ENCODE data around the gene MAN1B1.
"Not testable (repeated sequence)": the region's sequence is repeated elsewhere in the genome, so short reads cannot be mapped to it uniquely, and the experiment has no call there.

MAN1B1 gene

DNA sequence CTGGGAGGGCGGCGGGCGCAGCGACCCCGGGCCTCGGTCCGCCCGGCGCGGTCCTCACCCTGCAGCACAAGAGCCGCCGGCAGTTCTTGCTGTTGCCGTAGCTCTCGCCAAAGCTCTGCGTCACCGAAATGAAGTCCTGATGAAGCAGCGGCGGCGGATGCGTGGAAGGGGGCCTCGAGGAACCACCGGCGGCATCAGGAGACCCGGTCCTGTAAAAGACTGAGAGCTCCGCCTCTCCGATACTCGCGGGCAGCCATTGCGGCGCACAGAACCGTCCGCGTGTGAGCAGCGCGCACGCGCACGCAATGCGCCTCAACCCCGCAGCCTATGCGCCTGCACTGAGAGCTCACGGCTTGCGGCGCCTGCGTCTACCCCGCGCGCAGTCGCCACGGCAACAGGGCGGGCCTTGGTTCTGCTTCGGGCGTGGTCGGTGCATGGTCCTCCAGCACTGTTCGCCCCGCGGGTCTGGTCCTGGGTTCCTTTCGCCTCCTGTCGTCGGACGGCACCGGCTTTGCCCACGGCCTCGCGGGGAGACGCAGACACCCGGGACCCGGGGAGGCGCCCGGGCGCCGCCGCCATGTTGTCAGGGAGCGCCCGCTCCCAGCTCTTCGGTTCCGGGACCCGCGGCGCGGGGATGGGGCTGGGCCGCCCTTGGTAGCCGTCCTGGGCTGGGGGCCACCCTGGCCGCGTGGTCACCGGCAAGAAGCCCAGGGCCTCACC lies 42.8 kb downstream of the MAN1B1 start:
- DNase-seq, result peak; percentile 92

GRCh38 chr9:137130176-137130755 lies 43.5 kb downstream of the MAN1B1 start:
- no peak for DNase-seq

DNA sequence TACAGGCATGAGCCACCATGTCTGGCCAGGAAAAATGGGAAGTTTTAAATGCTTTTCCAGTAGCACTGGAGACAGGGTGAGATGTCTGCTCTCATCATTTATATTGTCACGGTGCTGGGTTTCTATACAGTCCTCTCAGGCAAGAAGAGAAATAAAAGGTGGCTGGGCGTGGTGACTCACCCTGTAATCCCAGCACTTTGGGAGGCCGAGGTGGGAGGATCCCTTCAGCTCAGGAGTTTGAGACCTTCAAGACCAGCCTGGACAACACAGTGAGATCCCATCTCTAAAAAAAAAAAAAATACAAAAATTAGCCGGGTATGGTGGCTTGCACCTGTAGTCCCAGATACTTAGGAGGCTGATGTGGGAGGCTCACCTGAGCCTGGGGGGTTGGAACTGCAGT lies 47.4 kb downstream of the MAN1B1 start:
- no peak for DNase-seq

DNA sequence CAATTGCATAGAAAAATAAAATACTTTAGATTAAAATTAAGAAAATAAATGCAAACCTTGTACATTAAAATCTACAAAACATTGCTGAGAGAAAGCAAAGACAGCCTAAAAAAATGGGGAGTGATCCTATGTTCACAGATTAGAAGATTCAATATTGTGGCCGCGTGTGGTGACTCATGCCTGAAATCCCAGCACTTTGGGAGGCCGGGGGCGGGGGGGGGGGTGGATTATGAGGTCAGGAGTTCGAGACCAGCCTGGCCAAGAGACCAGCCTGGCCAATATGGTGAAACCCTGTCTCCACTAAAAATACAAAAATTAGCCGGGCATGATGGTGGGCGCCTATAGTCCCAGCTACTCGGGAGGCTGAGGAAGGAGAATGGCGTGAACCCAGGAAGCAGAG lies 48.4 kb downstream of the MAN1B1 start:
- not testable (repeated sequence) for DNase-seq

DNA sequence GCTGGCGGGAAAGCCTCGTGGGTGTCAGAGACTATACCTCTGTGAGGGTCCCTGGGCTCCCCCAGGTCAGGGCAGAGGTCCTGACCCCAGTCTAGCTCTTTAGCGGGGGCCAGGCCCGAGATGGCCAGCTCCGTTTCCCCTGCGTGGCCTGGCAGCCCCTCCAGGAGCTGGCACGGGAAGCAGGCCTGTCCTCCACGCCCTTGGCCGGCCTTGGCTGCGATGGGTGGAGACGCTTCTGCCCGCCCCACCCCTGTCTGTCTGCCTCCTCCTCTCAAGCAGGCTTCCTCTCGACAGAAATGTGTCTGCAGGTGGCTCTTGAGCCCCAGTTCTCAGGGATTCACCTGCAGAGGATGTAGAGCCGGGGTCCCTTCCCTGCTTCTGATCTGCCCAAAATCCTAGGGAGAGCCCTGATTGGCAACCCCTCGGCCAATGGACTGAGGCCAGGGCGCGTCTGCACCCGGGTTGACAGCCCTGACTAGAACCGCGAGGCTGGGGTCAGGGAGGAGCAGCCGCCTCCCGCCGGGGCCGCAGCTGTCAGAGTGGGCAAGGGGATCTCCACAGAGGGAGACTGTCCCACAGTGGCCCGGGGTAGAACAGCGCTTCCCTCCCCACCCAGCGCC lies 49.6 kb downstream of the MAN1B1 start:
- no peak for DNase-seq

GRCh38 chr9:137136881-137137607 lies 50.3 kb downstream of the MAN1B1 start:
- DNase-seq, result no peak

- DNase-seq, result no peak
Observed at GRCh38 chr9:137138058-137138721, 51.4 kb downstream of the MAN1B1 start.

- DNase-seq, result peak; percentile 19
Observed at GRCh38 chr9:137138722-137139467, 52.1 kb downstream of the MAN1B1 start, which contains the start of gene GRIN1. TSS of gene GRIN1 (plus strand) at chr9:137139154. CDS start at chr9:137139487, 333 bp downstream.

DNA sequence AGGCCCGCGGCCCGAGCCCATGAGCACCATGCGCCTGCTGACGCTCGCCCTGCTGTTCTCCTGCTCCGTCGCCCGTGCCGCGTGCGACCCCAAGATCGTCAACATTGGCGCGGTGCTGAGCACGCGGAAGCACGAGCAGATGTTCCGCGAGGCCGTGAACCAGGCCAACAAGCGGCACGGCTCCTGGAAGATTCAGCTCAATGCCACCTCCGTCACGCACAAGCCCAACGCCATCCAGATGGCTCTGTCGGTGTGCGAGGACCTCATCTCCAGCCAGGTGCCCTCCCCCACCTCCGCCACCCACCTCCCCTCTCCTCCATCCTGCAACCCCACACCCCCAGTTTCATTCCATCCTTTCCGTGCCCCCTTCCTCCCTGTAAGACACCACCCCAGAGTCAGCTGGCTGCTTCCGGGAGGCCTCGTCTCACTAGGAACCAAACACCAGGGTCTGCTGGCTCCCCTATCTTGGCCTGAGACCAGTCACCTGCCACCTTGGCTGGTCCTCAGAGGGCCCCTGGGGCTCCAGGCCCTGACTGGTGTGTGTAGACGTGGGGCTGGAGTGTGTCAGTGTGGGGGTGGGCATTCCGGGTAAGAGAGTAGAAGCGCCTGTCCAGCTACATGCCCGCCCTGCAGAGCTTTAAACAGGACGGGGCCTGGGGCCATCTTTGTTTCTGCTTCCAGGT lies 52.8 kb downstream of the MAN1B1 start:
- DNase-seq, result no peak

- DNase-seq, result no peak
Observed at GRCh38 chr9:137140151-137141012, 53.6 kb downstream of the MAN1B1 start.

GRCh38 chr9:137141050-137141810 lies 54.4 kb downstream of the MAN1B1 start:
- no peak for DNase-seq

GRCh38 chr9:137141976-137142936 lies 55.5 kb downstream of the MAN1B1 start:
- DNase-seq, result no peak

GRCh38 chr9:137143459-137143858 lies 56.7 kb downstream of the MAN1B1 start:
- no peak for DNase-seq

- no peak for DNase-seq
Observed at GRCh38 chr9:137145731-137146526, 59.1 kb downstream of the MAN1B1 start.

GRCh38 chr9:137146527-137146918 lies 59.7 kb downstream of the MAN1B1 start:
- no peak for DNase-seq

DNA sequence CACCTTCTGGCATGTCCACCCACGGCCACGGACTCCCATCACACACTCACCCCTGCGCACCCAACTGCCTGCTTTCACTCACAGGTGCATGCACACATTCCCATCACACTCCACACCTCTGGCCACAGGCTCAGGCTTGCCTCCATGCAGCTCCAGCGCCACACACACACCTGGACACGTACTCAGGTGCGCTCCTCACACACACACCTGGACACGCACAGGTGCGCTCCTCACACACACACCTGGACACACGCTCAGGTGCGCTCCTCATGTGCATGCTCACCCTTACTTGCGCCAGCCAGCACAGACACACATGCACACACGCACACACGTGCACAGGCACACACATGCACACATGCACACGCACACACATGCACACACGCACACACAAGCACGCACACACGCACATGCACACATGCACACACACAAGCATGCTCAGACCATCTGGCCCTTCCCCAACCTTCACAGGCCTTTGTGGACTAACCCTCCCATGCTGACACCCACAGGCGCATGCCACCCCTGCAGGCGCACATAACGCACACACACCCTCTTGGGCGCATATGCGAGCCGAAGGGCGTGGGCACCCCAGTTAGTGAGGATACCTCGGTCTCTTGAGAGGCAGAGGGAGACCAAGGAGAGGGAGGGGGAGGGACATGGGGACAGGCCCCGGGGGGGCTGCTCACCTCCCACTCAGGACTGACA lies 60.5 kb downstream of the MAN1B1 start:
- DNase-seq, result no peak

- no peak for DNase-seq
Observed at GRCh38 chr9:137147793-137148160, 61.0 kb downstream of the MAN1B1 start.
